ENCODE results near the gene IL16.
"Not testable (repeated sequence)": the region's sequence is repeated elsewhere in the genome, so short reads cannot be mapped to it uniquely, and the experiment has no call there.

IL16 gene

DNA sequence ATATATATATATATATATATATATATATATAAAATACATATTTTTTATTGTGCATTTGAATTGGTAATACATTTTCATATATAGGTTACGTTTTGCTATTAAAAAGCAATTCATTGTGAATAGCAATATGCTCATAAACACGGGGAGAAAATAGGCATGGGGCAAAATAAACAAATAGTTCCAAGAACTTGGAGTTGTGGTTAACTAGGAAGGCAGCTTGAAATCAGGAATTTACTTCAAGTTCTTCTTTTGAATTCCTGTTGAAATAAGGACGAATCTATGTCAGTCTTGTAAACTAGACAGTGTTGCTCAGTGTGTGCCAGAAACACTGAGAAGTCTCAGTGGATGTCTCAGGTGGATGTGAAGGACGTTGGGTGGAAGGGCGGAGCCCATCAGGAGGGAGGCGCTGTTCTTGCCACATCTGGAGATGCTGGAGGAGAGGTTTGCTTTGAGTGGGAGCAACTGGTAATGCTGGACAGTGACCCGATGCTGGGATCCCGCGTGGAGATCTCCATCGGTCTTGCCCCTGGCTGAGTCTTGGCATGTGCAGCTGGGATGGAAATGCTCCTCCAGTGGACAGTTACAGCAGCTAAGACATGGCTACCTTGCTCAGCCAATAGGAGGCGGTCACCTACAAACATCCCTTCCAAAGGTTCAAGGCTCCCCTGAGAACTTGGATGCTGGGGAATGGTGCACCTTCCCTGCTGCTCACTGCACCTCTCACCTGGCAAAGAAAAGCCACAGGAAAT lies 2.5 kb downstream of the IL16 start:
- Histone ChIP-seq H3K4me1 (ENCODE audit: control insufficient read depth in 1 of 2, insufficient read depth in 2 of 2, low read length in 2 of 2) (no peaks in the 10 kb centered on the region), H3K4me3 (ENCODE audit: low read depth in 1 of 2, low read length in 2 of 2) (no peak overlapping the region), H3K27ac (ENCODE audit: low read depth, low read length) (no peak overlapping the region), H3K9ac (ENCODE audit: low read depth in 1 of 2, low read length in 2 of 2) (no peak overlapping the region), H3K36me3 (ENCODE audit: control insufficient read depth in 1 of 2, insufficient read depth in 2 of 2, low read length in 2 of 2) (no peaks in the 10 kb centered on the region), H3K27me3 (ENCODE audit: control insufficient read depth in 1 of 2, insufficient read depth in 2 of 2, low read length in 2 of 2) (peaks cover 0 to 3% of the 10 kb centered on the region in 2 donors), H3K9me3 (ENCODE audit: control insufficient read depth in 1 of 2, low read length in 2 of 2) (no peaks in the 10 kb centered on the region)

DNA sequence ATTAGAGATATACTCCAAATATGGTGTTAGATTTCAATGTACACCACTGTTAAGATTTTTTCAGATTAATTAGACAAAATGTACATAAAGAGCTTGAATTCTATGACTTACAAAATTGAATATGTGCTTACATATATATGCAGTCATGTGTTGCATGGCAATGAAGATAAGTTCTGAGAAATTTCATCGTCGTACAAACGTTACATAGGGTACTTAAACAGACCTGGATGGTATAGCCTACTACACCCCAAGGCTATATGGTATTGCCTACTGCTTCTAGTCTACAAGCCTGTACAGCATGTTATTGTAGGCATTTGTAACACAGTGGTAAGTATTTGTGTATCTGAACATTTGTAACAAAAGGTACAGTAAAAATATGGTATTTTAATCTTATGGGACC lies 9.3 kb downstream of the IL16 start:
- H3K27me3 ChIP-seq (ENCODE audit: control insufficient read depth in 1 of 2, insufficient read depth in 2 of 2, low read length in 2 of 2) = no peaks in the 10 kb centered on the region
- H3K9me3 ChIP-seq (ENCODE audit: control insufficient read depth in 1 of 2, low read length in 2 of 2) = no peaks in the 10 kb centered on the region
- H3K4me1 ChIP-seq (ENCODE audit: control insufficient read depth in 1 of 2, insufficient read depth in 2 of 2, low read length in 2 of 2) = no peaks in the 10 kb centered on the region
- H3K9ac ChIP-seq (ENCODE audit: low read depth in 1 of 2, low read length in 2 of 2) = no peak overlapping the region
- H3K4me3 ChIP-seq (ENCODE audit: low read depth in 1 of 2, low read length in 2 of 2) = no peak overlapping the region
- H3K36me3 ChIP-seq (ENCODE audit: control insufficient read depth in 1 of 2, insufficient read depth in 2 of 2, low read length in 2 of 2) = no peaks in the 10 kb centered on the region
- no peak overlapping the region for H3K27ac ChIP-seq (ENCODE audit: low read depth, low read length)

DNA sequence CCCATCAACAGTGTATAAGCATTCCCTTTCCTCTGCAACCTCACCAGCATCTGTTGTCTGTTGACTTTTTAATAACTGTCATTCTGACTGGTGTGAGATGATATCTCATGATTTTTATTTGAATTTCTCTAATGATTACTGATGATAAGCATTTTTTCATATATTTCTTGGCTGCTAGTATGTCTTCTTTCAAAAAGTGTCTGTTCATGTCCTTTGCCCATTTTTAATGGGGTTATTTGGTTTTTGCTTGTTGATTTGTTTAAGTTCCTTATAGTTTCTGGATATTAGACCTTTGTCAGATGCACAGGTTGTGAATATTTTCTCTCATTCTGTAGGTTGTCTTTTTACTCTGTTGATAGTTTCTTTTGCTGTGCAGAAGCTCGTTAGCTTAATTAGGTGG lies 11.3 kb downstream of the IL16 start:
- H3K9me3 ChIP-seq (ENCODE audit: control insufficient read depth in 1 of 2, low read length in 2 of 2); H3K4me1 ChIP-seq (ENCODE audit: control insufficient read depth in 1 of 2, insufficient read depth in 2 of 2, low read length in 2 of 2); H3K27me3 ChIP-seq (ENCODE audit: control insufficient read depth in 1 of 2, insufficient read depth in 2 of 2, low read length in 2 of 2); H3K27ac ChIP-seq (ENCODE audit: low read depth, low read length); H3K9ac ChIP-seq (ENCODE audit: low read depth in 1 of 2, low read length in 2 of 2); H3K36me3 ChIP-seq (ENCODE audit: control insufficient read depth in 1 of 2, insufficient read depth in 2 of 2, low read length in 2 of 2); H3K4me3 ChIP-seq (ENCODE audit: low read depth in 1 of 2, low read length in 2 of 2): not testable (repeated sequence)

DNA sequence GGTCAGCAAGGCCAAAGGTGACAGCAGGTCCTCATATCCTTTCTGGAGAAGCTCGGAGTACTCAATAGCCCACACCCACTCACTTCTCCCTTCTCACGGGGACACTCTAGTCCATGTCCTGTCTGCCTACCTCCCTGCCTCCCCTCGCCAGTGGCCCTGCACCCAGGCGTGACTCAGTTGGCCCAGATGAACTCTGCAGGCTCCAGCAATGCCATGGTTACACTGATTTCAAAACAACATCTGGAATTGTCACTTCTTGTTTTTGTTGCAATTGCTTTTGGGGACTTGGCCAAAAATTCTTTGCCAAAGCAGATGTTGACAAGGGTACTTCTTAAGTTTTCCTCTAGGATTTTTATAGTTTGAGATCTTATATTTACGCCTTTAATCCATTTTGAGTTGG lies 13.0 kb downstream of the IL16 start:
- no peak overlapping the region for H3K27ac ChIP-seq (ENCODE audit: low read depth, low read length)

DNA sequence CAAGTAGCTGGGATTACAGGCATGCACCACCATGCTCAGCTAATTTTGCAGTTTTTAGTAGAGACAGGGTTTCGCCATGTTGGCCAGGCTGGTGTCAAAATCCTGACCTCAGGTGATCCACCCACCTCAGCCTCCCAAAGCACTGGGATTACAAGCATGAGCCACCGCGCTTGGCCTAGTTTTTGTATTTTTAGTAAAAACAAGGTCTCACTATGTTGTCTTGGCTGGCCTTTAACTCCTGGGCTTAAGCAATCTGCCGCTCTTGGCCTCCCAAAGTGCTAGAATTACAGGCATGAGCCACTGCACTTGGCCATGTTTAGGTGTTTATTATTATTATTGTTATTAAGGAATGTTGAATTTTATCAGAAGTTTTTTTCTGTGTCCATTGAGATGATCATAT lies 14.7 kb downstream of the IL16 start:
- no peak overlapping the region for H3K27ac ChIP-seq (ENCODE audit: low read depth, low read length)
- peaks cover 0 to 1% of the 10 kb centered on the region in 2 donors for H3K27me3 ChIP-seq (ENCODE audit: control insufficient read depth in 1 of 2, insufficient read depth in 2 of 2, low read length in 2 of 2)
- no peak overlapping the region for H3K4me3 ChIP-seq (ENCODE audit: low read depth in 1 of 2, low read length in 2 of 2)
- H3K36me3 ChIP-seq (ENCODE audit: control insufficient read depth in 1 of 2, insufficient read depth in 2 of 2, low read length in 2 of 2) = no peaks in the 10 kb centered on the region
- H3K9me3 ChIP-seq (ENCODE audit: control insufficient read depth in 1 of 2, low read length in 2 of 2) = no peaks in the 10 kb centered on the region
- no peaks in the 10 kb centered on the region for H3K4me1 ChIP-seq (ENCODE audit: control insufficient read depth in 1 of 2, insufficient read depth in 2 of 2, low read length in 2 of 2)
- H3K9ac ChIP-seq (ENCODE audit: low read depth in 1 of 2, low read length in 2 of 2) = no peak overlapping the region

More for the DNA sequence above, 13.0 kb downstream of the IL16 start:
- H3K9me3 ChIP-seq (ENCODE audit: control insufficient read depth in 1 of 2, low read length in 2 of 2) = no peaks in the 10 kb centered on the region
- no peaks in the 10 kb centered on the region for H3K4me1 ChIP-seq (ENCODE audit: control insufficient read depth in 1 of 2, insufficient read depth in 2 of 2, low read length in 2 of 2)
- no peak overlapping the region for H3K9ac ChIP-seq (ENCODE audit: low read depth in 1 of 2, low read length in 2 of 2)
- no peak overlapping the region for H3K4me3 ChIP-seq (ENCODE audit: low read depth in 1 of 2, low read length in 2 of 2)
- no peaks in the 10 kb centered on the region for H3K27me3 ChIP-seq (ENCODE audit: control insufficient read depth in 1 of 2, insufficient read depth in 2 of 2, low read length in 2 of 2)
- no peaks in the 10 kb centered on the region for H3K36me3 ChIP-seq (ENCODE audit: control insufficient read depth in 1 of 2, insufficient read depth in 2 of 2, low read length in 2 of 2)

DNA sequence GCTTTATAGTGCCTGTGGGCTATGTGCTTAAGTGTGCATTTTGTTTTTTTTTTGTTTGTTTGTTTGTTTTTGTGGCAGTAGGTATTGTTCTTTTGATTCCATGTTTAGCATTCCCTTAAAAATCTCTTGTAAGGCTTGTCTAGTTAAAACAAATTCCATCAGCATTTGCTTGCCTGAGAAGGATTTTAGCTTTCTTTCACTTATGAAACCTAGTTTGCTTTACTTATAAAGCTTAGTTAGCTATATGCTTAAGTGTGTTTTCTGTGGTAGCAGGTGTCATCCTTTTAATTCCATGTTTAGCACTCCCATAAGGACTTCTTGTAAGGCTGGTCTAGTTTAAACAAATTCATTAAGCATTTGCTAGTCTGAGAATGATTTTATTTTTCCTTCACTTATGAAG lies 17.3 kb downstream of the IL16 start:
- Histone ChIP-seq H3K4me1 (ENCODE audit: control insufficient read depth in 1 of 2, insufficient read depth in 2 of 2, low read length in 2 of 2) (no peaks in the 10 kb centered on the region), H3K36me3 (ENCODE audit: control insufficient read depth in 1 of 2, insufficient read depth in 2 of 2, low read length in 2 of 2) (no peaks in the 10 kb centered on the region), H3K27me3 (ENCODE audit: control insufficient read depth in 1 of 2, insufficient read depth in 2 of 2, low read length in 2 of 2) (peaks cover 0 to 5% of the 10 kb centered on the region in 2 donors), H3K9me3 (ENCODE audit: control insufficient read depth in 1 of 2, low read length in 2 of 2) (no peaks in the 10 kb centered on the region), H3K4me3 (ENCODE audit: low read depth in 1 of 2, low read length in 2 of 2) (no peak overlapping the region), H3K27ac (ENCODE audit: low read depth, low read length) (no peak overlapping the region), H3K9ac (ENCODE audit: low read depth in 1 of 2, low read length in 2 of 2) (no peak overlapping the region)

DNA sequence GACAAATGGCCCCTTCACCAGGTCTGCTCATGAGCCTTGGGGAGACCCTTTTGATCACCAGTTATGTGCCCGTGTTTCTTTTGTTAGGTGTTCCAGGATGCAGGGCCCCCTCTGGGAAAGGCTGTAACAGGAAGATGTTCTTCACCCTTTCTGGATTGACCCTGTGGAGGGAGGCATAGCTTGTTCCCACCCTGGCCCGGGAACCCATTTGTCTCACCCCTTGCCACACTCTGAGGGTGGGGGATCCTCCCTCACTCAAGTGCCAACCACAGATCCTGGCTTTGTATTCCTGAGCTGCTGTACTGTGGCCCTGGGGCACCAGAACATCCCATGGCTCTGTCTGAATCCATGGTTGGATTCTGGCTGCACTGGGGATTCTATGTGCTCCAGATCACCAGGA lies 18.9 kb downstream of the IL16 start:
- Histone ChIP-seq H3K4me3 (ENCODE audit: low read depth in 1 of 2, low read length in 2 of 2) (no peak overlapping the region), H3K9me3 (ENCODE audit: control insufficient read depth in 1 of 2, low read length in 2 of 2) (no peaks in the 10 kb centered on the region), H3K27ac (ENCODE audit: low read depth, low read length) (no peak overlapping the region), H3K4me1 (ENCODE audit: control insufficient read depth in 1 of 2, insufficient read depth in 2 of 2, low read length in 2 of 2) (no peaks in the 10 kb centered on the region), H3K9ac (ENCODE audit: low read depth in 1 of 2, low read length in 2 of 2) (no peak overlapping the region), H3K36me3 (ENCODE audit: control insufficient read depth in 1 of 2, insufficient read depth in 2 of 2, low read length in 2 of 2) (no peaks in the 10 kb centered on the region), H3K27me3 (ENCODE audit: control insufficient read depth in 1 of 2, insufficient read depth in 2 of 2, low read length in 2 of 2) (peaks cover 0 to 5% of the 10 kb centered on the region in 2 donors)

DNA sequence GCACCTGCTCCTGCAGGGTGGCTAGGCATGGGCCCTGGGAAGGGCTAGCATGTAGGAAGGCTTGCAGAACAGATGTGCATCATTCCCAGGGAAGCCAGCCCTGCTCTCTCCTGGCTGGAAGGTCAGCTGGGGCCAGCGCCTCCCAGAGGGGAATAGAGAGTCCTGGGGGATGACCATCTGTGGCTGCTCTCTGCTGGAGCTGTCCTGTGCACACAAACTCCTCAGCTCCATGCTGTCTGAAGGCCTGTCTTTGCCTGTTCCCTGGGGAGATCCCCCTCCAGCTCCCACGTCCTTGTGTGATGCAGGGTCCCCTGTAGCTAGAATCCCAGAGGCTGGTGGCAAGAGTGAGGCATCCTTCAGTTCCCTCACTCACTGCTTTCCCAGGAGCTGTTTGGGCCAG lies 19.3 kb downstream of the IL16 start:
- H3K36me3 ChIP-seq (ENCODE audit: control insufficient read depth in 1 of 2, insufficient read depth in 2 of 2, low read length in 2 of 2) = no peaks in the 10 kb centered on the region
- no peak overlapping the region for H3K27ac ChIP-seq (ENCODE audit: low read depth, low read length)
- no peak overlapping the region for H3K4me3 ChIP-seq (ENCODE audit: low read depth in 1 of 2, low read length in 2 of 2)
- H3K9ac ChIP-seq (ENCODE audit: low read depth in 1 of 2, low read length in 2 of 2) = no peak overlapping the region
- H3K27me3 ChIP-seq (ENCODE audit: control insufficient read depth in 1 of 2, insufficient read depth in 2 of 2, low read length in 2 of 2) = peaks cover 0 to 5% of the 10 kb centered on the region in 2 donors
- H3K9me3 ChIP-seq (ENCODE audit: control insufficient read depth in 1 of 2, low read length in 2 of 2) = no peaks in the 10 kb centered on the region
- no peaks in the 10 kb centered on the region for H3K4me1 ChIP-seq (ENCODE audit: control insufficient read depth in 1 of 2, insufficient read depth in 2 of 2, low read length in 2 of 2)

DNA sequence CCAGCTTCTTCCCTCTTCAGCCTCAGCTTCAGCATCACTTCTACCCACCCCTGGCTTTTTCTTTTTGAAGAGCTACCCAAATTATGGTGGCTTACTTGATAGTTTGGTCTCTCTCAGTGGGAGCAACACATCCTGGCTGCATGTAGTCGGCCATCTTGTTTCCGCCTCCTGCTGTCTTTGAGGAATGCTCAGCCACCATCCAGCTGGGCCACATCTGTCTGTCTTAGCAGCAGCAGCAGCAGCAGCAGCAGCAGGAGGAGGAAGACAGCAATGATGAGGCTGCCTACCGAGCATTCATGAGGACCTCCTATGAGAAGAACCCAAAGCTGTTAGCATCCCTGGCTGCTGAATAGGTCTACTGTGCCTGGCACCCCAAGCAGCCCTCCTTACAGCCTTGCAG lies 19.7 kb downstream of the IL16 start:
- no peak overlapping the region for H3K4me3 ChIP-seq (ENCODE audit: low read depth in 1 of 2, low read length in 2 of 2)
- H3K27me3 ChIP-seq (ENCODE audit: control insufficient read depth in 1 of 2, insufficient read depth in 2 of 2, low read length in 2 of 2) = peaks cover 0 to 5% of the 10 kb centered on the region in 2 donors
- no peak overlapping the region for H3K9ac ChIP-seq (ENCODE audit: low read depth in 1 of 2, low read length in 2 of 2)
- no peak overlapping the region for H3K27ac ChIP-seq (ENCODE audit: low read depth, low read length)
- no peaks in the 10 kb centered on the region for H3K9me3 ChIP-seq (ENCODE audit: control insufficient read depth in 1 of 2, low read length in 2 of 2)
- H3K36me3 ChIP-seq (ENCODE audit: control insufficient read depth in 1 of 2, insufficient read depth in 2 of 2, low read length in 2 of 2) = no peaks in the 10 kb centered on the region
- H3K4me1 ChIP-seq (ENCODE audit: control insufficient read depth in 1 of 2, insufficient read depth in 2 of 2, low read length in 2 of 2) = no peaks in the 10 kb centered on the region

DNA sequence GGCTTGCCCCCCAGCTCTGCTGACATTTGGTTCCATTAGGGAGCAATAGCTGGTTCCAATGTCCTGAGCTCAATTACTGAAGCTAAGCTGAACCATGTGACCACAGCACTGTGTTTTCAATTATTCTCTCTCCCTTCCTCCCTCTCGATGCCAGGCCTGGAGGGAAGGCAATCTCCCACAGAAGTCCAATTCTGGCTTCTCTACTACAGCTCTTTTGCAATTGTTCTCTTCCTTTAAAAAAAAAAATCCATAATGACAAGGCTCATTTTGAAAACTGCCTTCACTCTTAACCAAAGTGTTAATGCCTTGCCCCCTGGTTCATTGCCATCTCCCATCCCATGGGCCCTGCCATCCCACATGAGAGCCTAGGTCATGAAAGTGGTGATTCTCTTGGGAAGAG lies 24.8 kb downstream of the IL16 start:
- H3K9ac ChIP-seq (ENCODE audit: low read depth in 1 of 2, low read length in 2 of 2) = no peak overlapping the region
- H3K4me1 ChIP-seq (ENCODE audit: control insufficient read depth in 1 of 2, insufficient read depth in 2 of 2, low read length in 2 of 2) = no peaks in the 10 kb centered on the region
- H3K27me3 ChIP-seq (ENCODE audit: control insufficient read depth in 1 of 2, insufficient read depth in 2 of 2, low read length in 2 of 2) = peaks cover 0 to 3% of the 10 kb centered on the region in 2 donors
- H3K4me3 ChIP-seq (ENCODE audit: low read depth in 1 of 2, low read length in 2 of 2) = no peak overlapping the region
- H3K27ac ChIP-seq (ENCODE audit: low read depth, low read length) = no peak overlapping the region
- H3K36me3 ChIP-seq (ENCODE audit: control insufficient read depth in 1 of 2, insufficient read depth in 2 of 2, low read length in 2 of 2) = no peaks in the 10 kb centered on the region
- H3K9me3 ChIP-seq (ENCODE audit: control insufficient read depth in 1 of 2, low read length in 2 of 2) = no peaks in the 10 kb centered on the region

Data from duodenal mucosa (tissue), 2 donors.